ENCODE data around the gene SLX4.
A peak's percentile ranks its signal among the peaks of the same experiment; 100 is the strongest.

GRCh38 chr16:3611146-3611975 lies at the start of gene SLX4:
- TF ChIP-seq HDAC2 (IDR thresholded peaks at IDR 0.05) (0 out of 2 replicates have a peak, but pooled peaks have one; percentile 66), USF2 (CRISPR knock-in tag; IDR thresholded peaks at IDR 0.05) (no peak), ZNF766 (CRISPR knock-in tag; conservative IDR thresholded peaks at IDR 0.05) (no peak), PHF8 (IDR thresholded peaks at IDR 0.05; ENCODE audit: borderline replicate concordance, low read length) (peak; percentile 83; the same call in 1 of the 2 replicates), CTCF (IDR thresholded peaks at IDR 0.05 in 2 of 3, conservative IDR thresholded peaks at IDR 0.05 in 1 of 3; ENCODE audit: insufficient read depth in 2 of 3, low read depth in 1 of 3, low read length in 3 of 3) (peak in 1 of 3 experiments; percentile 3; a peak in 1 of 6 replicates)
